H9 (cell line): ENCODE measurements around the gene UNC13D. TPM values are rescaled to one million over a fixed set of nuclear protein-coding genes. Genes with fewer than 3 reads are reported as not detected.

ENCODE experiments used
- DNase-seq: peaks from one replicate; pipeline ENCODE4 v3.0.0-alpha.2; 2017
- H2AFZ ChIP-seq: one replicate; pipeline ENCODE4 v1.6.1; 2013; ENCODE audit warnings: mild to moderate bottlenecking, low read length, control low read depth, moderate library complexity
- H2AK5ac ChIP-seq: 2 replicates; pipeline ENCODE4 v1.6.1; 2013; ENCODE audit warnings: low read length, control low read depth, mixed read lengths; ENCODE audit not compliant: insufficient read length
- H2BK120ac ChIP-seq: one replicate; pipeline ENCODE4 v1.6.1; 2013; ENCODE audit warnings: low read depth, mild to moderate bottlenecking, low read length, control low read depth, inconsistent platforms; ENCODE audit not compliant: poor library complexity, severe bottlenecking
- H2BK12ac ChIP-seq: 2 replicates; pipeline ENCODE4 v1.6.1; 2013; ENCODE audit warnings: low read length, control low read depth, mixed read lengths, low read depth; ENCODE audit not compliant: insufficient read length
- H2BK15ac ChIP-seq: 2 replicates; pipeline ENCODE4 v1.6.1; 2013; ENCODE audit warnings: low read depth, low read length, control low read depth
- H2BK20ac ChIP-seq: one replicate; pipeline ENCODE4 v1.6.1; 2013; ENCODE audit warnings: low read depth, mild to moderate bottlenecking, low read length, control low read depth, inconsistent platforms; ENCODE audit not compliant: poor library complexity, severe bottlenecking
- H2BK5ac ChIP-seq: 2 replicates; pipeline ENCODE4 v1.6.1; 2013; ENCODE audit warnings: low read length, control low read depth, mixed read lengths; ENCODE audit not compliant: insufficient read length
- H3K14ac ChIP-seq: 2 replicates; pipeline ENCODE4 v1.6.1; 2013; ENCODE audit warnings: low read length, control low read depth; ENCODE audit not compliant: insufficient read depth
- H3K18ac ChIP-seq: 2 replicates; pipeline ENCODE4 v1.6.1; 2013; ENCODE audit warnings: low read depth, mild to moderate bottlenecking, mixed read lengths, low read length, control low read depth; ENCODE audit not compliant: insufficient read length
- H3K23ac ChIP-seq: 2 replicates; pipeline ENCODE4 v1.6.1; 2013; ENCODE audit warnings: low read length, control low read depth, mixed read lengths, low read depth; ENCODE audit not compliant: insufficient read length
- H3K23me2 ChIP-seq: 2 replicates; pipeline ENCODE4 v1.6.1; 2013; ENCODE audit warnings: low read depth, mild to moderate bottlenecking, mixed read lengths, low read length, control low read depth; ENCODE audit not compliant: insufficient read length, poor library complexity, severe bottlenecking
- H3K27ac ChIP-seq: 2 replicates; pipeline ENCODE4 v1.5.1; 2013; ENCODE audit warnings: low read length, control low read depth, mixed read lengths, low read depth; ENCODE audit not compliant: insufficient read length
- H3K27me3 ChIP-seq: 2 replicates; pipeline ENCODE4 v1.6.1; 2013; ENCODE audit warnings: low read length, control low read depth, inconsistent platforms; ENCODE audit not compliant: insufficient read depth
- H3K4ac ChIP-seq: 2 replicates; pipeline ENCODE4 v1.6.1; 2013; ENCODE audit warnings: low read depth, mild to moderate bottlenecking, control low read depth, inconsistent platforms, low read length, moderate library complexity
- H3K4me1 ChIP-seq: 2 replicates; pipeline ENCODE4 v1.6.1; 2013; ENCODE audit warnings: low read length, control low read depth, inconsistent platforms; ENCODE audit not compliant: insufficient read depth
- H3K4me2 ChIP-seq: 2 replicates; pipeline ENCODE4 v1.6.1; 2013; ENCODE audit warnings: low read length, control low read depth, mixed read lengths; ENCODE audit not compliant: insufficient read length, insufficient read depth
- H3K56ac ChIP-seq: 2 replicates; pipeline ENCODE4 v1.6.1; 2013; ENCODE audit warnings: low read depth, mild to moderate bottlenecking, mixed read lengths, low read length, control low read depth; ENCODE audit not compliant: insufficient read length
- H3K79me1 ChIP-seq: 2 replicates; pipeline ENCODE4 v1.6.1; 2013; ENCODE audit warnings: low read depth, mild to moderate bottlenecking, moderate library complexity, low read length, control low read depth, inconsistent platforms; ENCODE audit not compliant: insufficient read depth, poor library complexity, severe bottlenecking
- H3K79me2 ChIP-seq: 2 replicates; pipeline ENCODE4 v1.6.1; 2013; ENCODE audit warnings: low read length, control low read depth, inconsistent platforms; ENCODE audit not compliant: insufficient read depth
- H3K9ac ChIP-seq: 2 replicates; pipeline ENCODE4 v1.6.1; 2013; ENCODE audit warnings: low read length, control low read depth, mixed read lengths; ENCODE audit not compliant: insufficient read length; ENCODE audit errors: extremely low read depth
- H3K9me3 ChIP-seq: one replicate; pipeline ENCODE4 v1.6.1; 2013; ENCODE audit warnings: low read depth, low read length, inconsistent platforms; ENCODE audit not compliant: control insufficient read depth
- H3T11ph ChIP-seq: one replicate; pipeline ENCODE4 v1.6.1; 2013; ENCODE audit warnings: mild to moderate bottlenecking, low read length, control low read depth, inconsistent platforms
- H4K20me1 ChIP-seq: one replicate; pipeline ENCODE4 v1.6.1; 2013; ENCODE audit not compliant: control insufficient read depth, insufficient read length, insufficient read depth
- H4K5ac ChIP-seq: 2 replicates; pipeline ENCODE4 v1.6.1; 2013; ENCODE audit warnings: low read depth, mild to moderate bottlenecking, mixed read lengths, low read length, control low read depth; ENCODE audit not compliant: insufficient read length
- H4K8ac ChIP-seq: replicated peaks from 2 replicates; pipeline ENCODE4 v1.6.1; 2013; ENCODE audit warnings: low read length, control low read depth, mixed read lengths, low read depth; ENCODE audit not compliant: insufficient read length
- H4K91ac ChIP-seq: 2 replicates; pipeline ENCODE4 v1.6.1; 2013; ENCODE audit warnings: low read depth, mild to moderate bottlenecking, moderate library complexity, mixed read lengths, low read length, control low read depth; ENCODE audit not compliant: insufficient read length
- H3K27ac Mint-ChIP-seq, 3 experiments: 2 replicates in 2 of 3; 3 replicates in 1 of 3; pipeline ENCODE4 v1.8.0; 2020 to 2021; ENCODE audit warnings: mixed read lengths in 3 of 3, mild to moderate bottlenecking in 1 of 3, moderate library complexity in 1 of 3
- H3K27me3 Mint-ChIP-seq: 2 replicates; pipeline ENCODE4 v1.8.0; 2021; ENCODE audit warnings: low read depth, mild to moderate bottlenecking, moderate library complexity, mixed read lengths
- H3K36me3 Mint-ChIP-seq, 3 experiments: 2 replicates in 2 of 3; 3 replicates in 1 of 3; pipeline ENCODE4 v1.8.0; 2020 to 2021; ENCODE audit warnings: low read depth in 3 of 3, mixed read lengths in 3 of 3; ENCODE audit not compliant: insufficient read depth in 1 of 3
- H3K4me1 Mint-ChIP-seq, 2 experiments: 2 replicates each; pipeline ENCODE4 v1.8.0; 2020; ENCODE audit warnings: mixed read lengths in 2 of 2
- H3K4me3 Mint-ChIP-seq, 2 experiments: 2 replicates in 1 of 2; 3 replicates in 1 of 2; pipeline ENCODE4 v1.8.0; 2020 to 2021; ENCODE audit warnings: mild to moderate bottlenecking in 2 of 2, mixed read lengths in 2 of 2, moderate library complexity in 1 of 2
- H3K9me3 Mint-ChIP-seq, 2 experiments: 2 replicates in 1 of 2; 3 replicates in 1 of 2; pipeline ENCODE4 v1.8.0; 2020; ENCODE audit warnings: mild to moderate bottlenecking in 2 of 2, mixed read lengths in 2 of 2, moderate library complexity in 1 of 2
- CTCF ChIP-seq: fragments of 200-600 bp; sonication (generic); conservative IDR thresholded peaks from 3 replicates; pipeline ENCODE4 v1.8.0; 2021; ENCODE audit warnings: antibody characterized with exemption, mild to moderate bottlenecking
- WGBS: extraction: QIAGEN DNeasy Blood & Tissue Kit; methylation state at CpG from one replicate; pipeline ENCODE4 v1.1.7; 2013; ENCODE audit warnings: missing lambda C conversion rate, low lambda C conversion rate, mixed read lengths; ENCODE audit not compliant: insufficient read length; ENCODE audit errors: extremely low coverage; 5-methylcytosine and 5-hydroxymethylcytosine counted together
- total RNA-seq: library from RNA; stranded (reverse); gene quantifications from 2 replicates; pipeline ENCODE4 v1.2.1, GENCODE V29; 2021

UNC13D gene
- total RNA-seq, 1 experiment from 2014 or later, result 6.3 TPM

- Histone ChIP-seq H3K18ac (peak overlapping the region; percentile 9), H3K23me2 (no peaks in the 10 kb centered on the region), H4K5ac (no peak overlapping the region), H3K9me3 (no peaks in the 10 kb centered on the region), H4K8ac (no peak overlapping the region), H3K23ac (no peak overlapping the region), H2BK5ac (no peak overlapping the region), H2BK15ac (no peak overlapping the region), H3K9ac (no peak overlapping the region), H3K4ac (no peak overlapping the region), H2BK120ac (no peak overlapping the region), H4K91ac (no peak overlapping the region), H3K79me1 (no peaks in the 10 kb centered on the region), H3K27ac (no peak overlapping the region), H2AFZ (no peak overlapping the region), H3K14ac (no peak overlapping the region), H2BK12ac (no peak overlapping the region), H3K4me2 (peak overlapping the region; percentile 43), H2BK20ac (no peak overlapping the region), H3K79me2 (no peaks in the 10 kb centered on the region), H3K4me1 (peaks cover 5% of the 10 kb centered on the region; the same call in 1 of the 2 replicates), H2AK5ac (no peak overlapping the region), H4K20me1 (no peaks in the 10 kb centered on the region), H3K27me3 (no peaks in the 10 kb centered on the region), H3T11ph (no peak overlapping the region), H3K56ac (no peak overlapping the region)
- Mint-ChIP-seq H3K9me3 (no peaks in the 10 kb centered on the region), H3K4me1 (peaks cover 23 to 41% of the 10 kb centered on the region in 2 experiments), H3K4me3 (peak overlapping the region; percentile 42 to 74), H3K27me3 (no peaks in the 10 kb centered on the region), H3K36me3 (no peaks in the 10 kb centered on the region), H3K27ac (peak overlapping the region; percentile 89 to 94 (median 94))
- whole genome bisulfite sequencing, result no CpG with 5 or more reads among the region's 20 CpGs
- peak; percentile 95 for DNase-seq
- TF ChIP-seq CTCF, result no peak
These were observed 11.4 kb downstream of the UNC13D start for GRCh38 chr17:75832652-75833400.
